Measurements from ENCODE around the gene ATP11C.
A peak's percentile ranks its signal among the peaks of the same experiment; 100 is the strongest.
"Not testable (repeated sequence)": the region's sequence is repeated elsewhere in the genome, so short reads cannot be mapped to it uniquely, and the experiment has no call there.

ATP11C gene

GRCh38 chrX:139924069-139924695 lies 8.7 kb downstream of the ATP11C start:
- no peak for DNase-seq (ENCODE audit: low spot score)

GRCh38 chrX:139921142-139921541 lies 11.7 kb downstream of the ATP11C start:
- not testable (repeated sequence) for DNase-seq (ENCODE audit: low spot score)

GRCh38 chrX:139920316-139920715 lies 12.5 kb downstream of the ATP11C start:
- DNase-seq (ENCODE audit: low spot score): no peak

- no peak for DNase-seq (ENCODE audit: low spot score)
Observed at GRCh38 chrX:139914421-139914820, 18.4 kb downstream of the ATP11C start.

- no peak for DNase-seq (ENCODE audit: low spot score)
Observed at GRCh38 chrX:139909712-139910111, 23.1 kb downstream of the ATP11C start.

GRCh38 chrX:139907078-139907477 lies 25.8 kb downstream of the ATP11C start:
- no peak for DNase-seq (ENCODE audit: low spot score)

- DNase-seq (ENCODE audit: low spot score): no peak
Observed at GRCh38 chrX:139905743-139906142, 27.1 kb downstream of the ATP11C start.

- DNase-seq (ENCODE audit: low spot score): no peak
Observed at GRCh38 chrX:139905051-139905450, 27.8 kb downstream of the ATP11C start.

- DNase-seq (ENCODE audit: low spot score): no peak
Observed at GRCh38 chrX:139903210-139903609, 29.6 kb downstream of the ATP11C start.

GRCh38 chrX:139902559-139902958 lies 30.3 kb downstream of the ATP11C start:
- DNase-seq (ENCODE audit: low spot score): no peak

GRCh38 chrX:139898334-139898733 lies 34.5 kb downstream of the ATP11C start:
- no peak for DNase-seq (ENCODE audit: low spot score)

- DNase-seq (ENCODE audit: low spot score): no peak
Observed at GRCh38 chrX:139892512-139892911, 40.3 kb downstream of the ATP11C start.

GRCh38 chrX:139890991-139891700 lies 41.7 kb downstream of the ATP11C start:
- DNase-seq (ENCODE audit: low spot score): no peak

GRCh38 chrX:139889760-139890159 lies 43.1 kb downstream of the ATP11C start:
- DNase-seq (ENCODE audit: low spot score): no peak

GRCh38 chrX:139883984-139884383 lies 48.9 kb downstream of the ATP11C start:
- no peak for DNase-seq (ENCODE audit: low spot score)

- DNase-seq (ENCODE audit: low spot score): no peak
Observed at GRCh38 chrX:139882299-139882698, 50.6 kb downstream of the ATP11C start.

- peak; percentile 15 for DNase-seq (ENCODE audit: low spot score)
Observed at GRCh38 chrX:139881572-139881971, 51.3 kb downstream of the ATP11C start.

GRCh38 chrX:139881130-139881529 lies 51.7 kb downstream of the ATP11C start:
- DNase-seq (ENCODE audit: low spot score): no peak

- DNase-seq (ENCODE audit: low spot score): no peak
Observed at GRCh38 chrX:139877710-139878414, 55.0 kb downstream of the ATP11C start.

GRCh38 chrX:139875841-139876240 lies 57.0 kb downstream of the ATP11C start:
- DNase-seq (ENCODE audit: low spot score): no peak

GRCh38 chrX:139869796-139870195 lies 63.1 kb downstream of the ATP11C start:
- DNase-seq (ENCODE audit: low spot score): no peak

GRCh38 chrX:139864640-139865039 lies 68.2 kb downstream of the ATP11C start:
- DNase-seq (ENCODE audit: low spot score): no peak

GRCh38 chrX:139862208-139862607 lies 70.6 kb downstream of the ATP11C start:
- no peak for DNase-seq (ENCODE audit: low spot score)

Measured in putamen (tissue), 1 donor.